ENCODE data around the gene FOSL2. TPM values are rescaled to one million over a fixed set of nuclear protein-coding genes. Genes with fewer than 3 reads are reported as not detected.

Gene FOSL2
- total RNA-seq, 1 experiment from 2014 or later, result 141 TPM

- Mint-ChIP-seq H3K9me3 (ENCODE audit: unreplicated experiment) (no peaks in the 10 kb centered on the region), H3K4me3 (ENCODE audit: unreplicated experiment) (no peak overlapping the region), H3K4me1 (ENCODE audit: insufficient read depth, unreplicated experiment) (peaks cover 30% of the 10 kb centered on the region), H3K36me3 (ENCODE audit: insufficient read depth, unreplicated experiment) (peaks cover 6% of the 10 kb centered on the region), H3K27ac (ENCODE audit: low read depth, unreplicated experiment) (no peak overlapping the region), H3K27me3 (ENCODE audit: insufficient read depth, unreplicated experiment) (no peaks in the 10 kb centered on the region)
- ChIA-PET POLR2A (interaction anchor here (0.7 to 1.3 kb wide), 2 partner anchors 10 to 13 kb away, joined by 4 read pairs; no protein-coding TSS in a partner anchor), CTCF (no interaction called here)
- no TSS peak for BruUV-seq (replicated peaks)
- DNase-seq (ENCODE audit: unreplicated experiment), result no peak
- no peak for TF ChIP-seq CTCF (IDR thresholded peaks at IDR 0.05; ENCODE audit: unreplicated experiment)
- intact Hi-C loops (cut with micrococcal nuclease), result no loop called here
These were observed 40.6 kb downstream of the FOSL2 start for GRCh38 chr2:28433215-28433614.

- H3K4me1 Mint-ChIP-seq (ENCODE audit: insufficient read depth, unreplicated experiment), result peaks cover 33% of the 10 kb centered on the region
- H3K9me3 Mint-ChIP-seq (ENCODE audit: unreplicated experiment), result no peaks in the 10 kb centered on the region
- no peak overlapping the region for H3K4me3 Mint-ChIP-seq (ENCODE audit: unreplicated experiment)
- CTCF ChIA-PET, result interaction anchor here (0.6 kb wide), 4 partner anchors 9 to 751 kb away, joined by 3 read pairs; no protein-coding TSS in a partner anchor
- peak overlapping the region; percentile 29 for H3K27ac Mint-ChIP-seq (ENCODE audit: low read depth, unreplicated experiment)
- no peak for TF ChIP-seq CTCF (IDR thresholded peaks at IDR 0.05; ENCODE audit: unreplicated experiment)
- peaks cover 6% of the 10 kb centered on the region for H3K36me3 Mint-ChIP-seq (ENCODE audit: insufficient read depth, unreplicated experiment)
- POLR2A ChIA-PET, result interaction anchor here (0.6 to 5.6 kb wide), 6 partner anchors 9 to 554 kb away, joined by 3 to 93 read pairs (median 13); no protein-coding TSS in a partner anchor
- H3K27me3 Mint-ChIP-seq (ENCODE audit: insufficient read depth, unreplicated experiment), result no peaks in the 10 kb centered on the region
- BruUV-seq (replicated peaks), result no TSS peak
- DNase-seq (ENCODE audit: unreplicated experiment), result no peak
- intact Hi-C loops (cut with micrococcal nuclease), result no loop called here
These were observed 41.4 kb downstream of the FOSL2 start for GRCh38 chr2:28433935-28434599.

GRCh38 chr2:28434600-28434989 is 41.9 kb downstream of the FOSL2 start:
- Mint-ChIP-seq H3K4me1 (ENCODE audit: insufficient read depth, unreplicated experiment) (peaks cover 33% of the 10 kb centered on the region), H3K27ac (ENCODE audit: low read depth, unreplicated experiment) (peak overlapping the region; percentile 29), H3K9me3 (ENCODE audit: unreplicated experiment) (no peaks in the 10 kb centered on the region), H3K27me3 (ENCODE audit: insufficient read depth, unreplicated experiment) (no peaks in the 10 kb centered on the region), H3K36me3 (ENCODE audit: insufficient read depth, unreplicated experiment) (peaks cover 6% of the 10 kb centered on the region), H3K4me3 (ENCODE audit: unreplicated experiment) (no peak overlapping the region)
- no peak for TF ChIP-seq CTCF (IDR thresholded peaks at IDR 0.05; ENCODE audit: unreplicated experiment)
- ChIA-PET POLR2A (interaction anchor here (0.6 to 5.6 kb wide), 7 partner anchors 9 to 554 kb away, joined by 3 to 93 read pairs (median 17); no protein-coding TSS in a partner anchor), CTCF (interaction anchor here (0.6 kb wide), 2 partner anchors 9 to 19 kb away, joined by 3 read pairs; no protein-coding TSS in a partner anchor)
- no peak for DNase-seq (ENCODE audit: unreplicated experiment)
- intact Hi-C loops (cut with micrococcal nuclease), result no loop called here
- BruUV-seq (replicated peaks), result no TSS peak

- DNase-seq (ENCODE audit: unreplicated experiment), result no peak
- no TSS peak for BruUV-seq (replicated peaks)
- Mint-ChIP-seq H3K4me1 (ENCODE audit: insufficient read depth, unreplicated experiment) (peaks cover 33% of the 10 kb centered on the region), H3K27me3 (ENCODE audit: insufficient read depth, unreplicated experiment) (no peaks in the 10 kb centered on the region), H3K27ac (ENCODE audit: low read depth, unreplicated experiment) (no peak overlapping the region), H3K9me3 (ENCODE audit: unreplicated experiment) (no peaks in the 10 kb centered on the region), H3K36me3 (ENCODE audit: insufficient read depth, unreplicated experiment) (peaks cover 6% of the 10 kb centered on the region), H3K4me3 (ENCODE audit: unreplicated experiment) (no peak overlapping the region)
- ChIA-PET POLR2A (interaction anchor here (0.7 to 5.6 kb wide), 9 partner anchors 10 to 675 kb away, joined by 3 to 93 read pairs (median 9); no protein-coding TSS in a partner anchor), CTCF (interaction anchor here (0.8 kb wide), 1 partner anchor 14 kb away, joined by 3 read pairs; no protein-coding TSS in a partner anchor)
- intact Hi-C loops (cut with micrococcal nuclease), result no loop called here
- no peak for TF ChIP-seq CTCF (IDR thresholded peaks at IDR 0.05; ENCODE audit: unreplicated experiment)
These were observed 42.6 kb downstream of the FOSL2 start for GRCh38 chr2:28435241-28435640.

All from MCF 10A (cell line).